ENCODE data around the gene RRBP1. TPM values are rescaled to one million over a fixed set of nuclear protein-coding genes. Genes with fewer than 3 reads are reported as not detected.

RRBP1 gene
- total RNA-seq, 1 experiment from 2014 or later, result 75.9 TPM

DNA sequence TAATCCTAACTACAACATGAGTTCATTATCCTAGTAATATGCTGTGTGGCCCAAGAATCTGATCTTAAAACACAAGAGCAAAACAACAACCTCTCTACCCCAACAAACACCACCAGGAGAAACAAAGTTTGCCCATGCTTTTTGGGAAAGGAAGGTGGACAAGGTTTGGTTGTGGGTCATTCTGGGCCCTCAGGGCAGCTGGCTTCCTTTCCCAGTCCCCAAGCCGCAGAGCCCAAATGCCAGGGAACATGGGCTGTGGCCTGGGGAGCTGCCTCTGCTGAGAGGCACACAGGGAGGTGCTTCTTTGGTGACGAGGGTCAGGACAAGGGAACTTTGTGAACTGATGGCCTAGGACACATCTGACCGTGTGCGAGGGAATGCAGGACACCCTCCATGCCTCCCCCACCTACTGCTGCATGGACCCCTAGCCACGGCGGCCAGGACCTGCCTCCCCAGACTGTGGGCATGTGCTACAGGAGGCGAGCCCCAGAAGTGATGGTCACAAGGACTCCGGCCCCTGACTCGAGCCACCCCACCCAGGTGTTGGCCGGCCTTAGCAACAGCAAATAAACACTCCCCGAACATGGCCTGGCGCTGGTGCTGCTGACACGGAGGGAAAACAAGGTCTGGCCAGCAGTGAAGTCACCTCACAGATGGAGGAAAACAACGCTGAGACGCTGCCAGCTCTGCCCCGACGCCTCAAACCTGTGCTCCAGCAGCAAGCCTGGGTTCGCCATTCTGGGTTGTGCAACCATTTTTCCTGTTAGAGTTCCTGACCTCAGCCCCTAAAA, 55.6 kb downstream of the RRBP1 start:
- ChIA-PET CTCF (no interaction called here), POLR2A (ENCODE audit: low non-redundant PET) (no interaction called here)
- no peak overlapping the region for H3K4me3 ChIP-seq (ENCODE audit: low read depth, low read length, poor library complexity, severe bottlenecking)
- intact Hi-C loops (cut with micrococcal nuclease; ENCODE audit: unreplicated experiment), result no loop called here
- no TSS peak for BruUV-seq (replicated peaks)
- H3K27ac ChIP-seq (ENCODE audit: low read depth, low read length, poor library complexity, severe bottlenecking), result no peak overlapping the region
- TF ChIP-seq EZH2 (IDR thresholded peaks at IDR 0.05; ENCODE audit: borderline replicate concordance, low read depth, low read length, poor library complexity, severe bottlenecking), result no peak
- TF ChIP-seq, protein P1, sequence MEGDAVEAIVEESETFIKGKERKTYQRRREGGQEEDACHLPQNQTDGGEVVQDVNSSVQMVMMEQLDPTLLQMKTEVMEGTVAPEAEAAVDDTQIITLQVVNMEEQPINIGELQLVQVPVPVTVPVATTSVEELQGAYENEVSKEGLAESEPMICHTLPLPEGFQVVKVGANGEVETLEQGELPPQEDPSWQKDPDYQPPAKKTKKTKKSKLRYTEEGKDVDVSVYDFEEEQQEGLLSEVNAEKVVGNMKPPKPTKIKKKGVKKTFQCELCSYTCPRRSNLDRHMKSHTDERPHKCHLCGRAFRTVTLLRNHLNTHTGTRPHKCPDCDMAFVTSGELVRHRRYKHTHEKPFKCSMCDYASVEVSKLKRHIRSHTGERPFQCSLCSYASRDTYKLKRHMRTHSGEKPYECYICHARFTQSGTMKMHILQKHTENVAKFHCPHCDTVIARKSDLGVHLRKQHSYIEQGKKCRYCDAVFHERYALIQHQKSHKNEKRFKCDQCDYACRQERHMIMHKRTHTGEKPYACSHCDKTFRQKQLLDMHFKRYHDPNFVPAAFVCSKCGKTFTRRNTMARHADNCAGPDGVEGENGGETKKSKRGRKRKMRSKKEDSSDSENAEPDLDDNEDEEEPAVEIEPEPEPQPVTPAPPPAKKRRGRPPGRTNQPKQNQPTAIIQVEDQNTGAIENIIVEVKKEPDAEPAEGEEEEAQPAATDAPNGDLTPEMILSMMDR (conservative IDR thresholded peaks at IDR 0.05; ENCODE audit: low read depth, low read length), result no peak
- H3K27me3 ChIP-seq (replicated peaks; ENCODE audit: insufficient read depth, low read depth, low read length, poor library complexity), result no peaks in the 10 kb centered on the region
- DNase-seq (ENCODE audit: low spot score), result no peak
- H3K36me3 ChIP-seq (ENCODE audit: insufficient read depth, low read length, poor library complexity, severe bottlenecking), result peaks cover 12% of the 10 kb centered on the region
- H3K9me3 ChIP-seq (ENCODE audit: low read depth, low read length, poor library complexity, severe bottlenecking), result no peaks in the 10 kb centered on the region
- no peaks in the 10 kb centered on the region for H3K4me1 ChIP-seq (ENCODE audit: insufficient read depth, low read length, poor library complexity, severe bottlenecking)

DNA sequence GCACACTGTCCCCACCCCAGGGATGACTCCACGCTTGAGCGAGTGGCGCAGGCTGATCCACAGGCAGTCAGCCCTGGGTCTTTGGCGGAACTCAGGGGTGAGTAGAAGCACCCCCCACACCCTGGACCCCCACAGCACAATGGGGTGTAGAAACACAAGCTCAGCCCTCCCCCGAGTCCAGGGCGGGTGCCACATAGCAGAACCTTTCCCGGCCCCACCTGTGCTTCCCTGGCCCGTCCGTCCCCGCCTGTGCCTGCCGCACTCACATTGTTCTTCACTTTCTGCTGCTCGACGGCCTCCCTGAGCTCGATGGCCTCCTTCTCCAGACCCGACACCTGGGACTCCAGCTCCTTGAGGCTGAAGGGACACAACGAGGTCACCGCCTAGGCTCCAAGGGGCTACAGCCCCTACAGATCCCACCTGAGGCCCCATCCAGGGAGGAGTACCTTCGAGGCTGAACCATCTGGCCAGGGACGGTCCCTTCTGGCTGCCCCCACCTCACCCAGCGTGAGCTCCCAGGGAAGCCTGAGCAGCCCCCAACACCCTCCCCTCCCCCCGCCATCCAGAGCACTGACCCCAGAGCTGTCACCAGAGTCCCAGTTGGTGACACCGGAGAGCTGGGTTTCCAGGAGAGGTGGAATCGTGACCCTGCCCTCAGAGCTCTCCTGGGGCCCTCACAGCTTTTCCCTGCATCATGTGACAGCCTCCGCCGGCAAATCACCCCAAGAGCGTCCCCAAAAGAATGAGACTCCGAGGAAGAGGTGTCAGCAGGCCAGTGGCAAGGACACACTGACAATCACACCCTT, 56.6 kb downstream of the RRBP1 start:
- Histone ChIP-seq H3K4me3 (ENCODE audit: low read depth, low read length, poor library complexity, severe bottlenecking) (no peak overlapping the region), H3K9me3 (ENCODE audit: low read depth, low read length, poor library complexity, severe bottlenecking) (no peaks in the 10 kb centered on the region), H3K27me3 (replicated peaks; ENCODE audit: insufficient read depth, low read depth, low read length, poor library complexity) (no peaks in the 10 kb centered on the region), H3K27ac (ENCODE audit: low read depth, low read length, poor library complexity, severe bottlenecking) (no peak overlapping the region), H3K36me3 (ENCODE audit: insufficient read depth, low read length, poor library complexity, severe bottlenecking) (peaks cover 13% of the 10 kb centered on the region), H3K4me1 (ENCODE audit: insufficient read depth, low read length, poor library complexity, severe bottlenecking) (no peaks in the 10 kb centered on the region)
- CTCF ChIA-PET, result no interaction called here
- intact Hi-C loops (cut with micrococcal nuclease; ENCODE audit: unreplicated experiment), result no loop called here
- no TSS peak for BruUV-seq (replicated peaks)
- no peak for TF ChIP-seq EZH2 (IDR thresholded peaks at IDR 0.05; ENCODE audit: borderline replicate concordance, low read depth, low read length, poor library complexity, severe bottlenecking)
- TF ChIP-seq, protein P1 (conservative IDR thresholded peaks at IDR 0.05; ENCODE audit: low read depth, low read length), result no peak
- DNase-seq (ENCODE audit: low spot score), result no peak
- POLR2A ChIA-PET (ENCODE audit: low non-redundant PET), result no interaction called here

DNA sequence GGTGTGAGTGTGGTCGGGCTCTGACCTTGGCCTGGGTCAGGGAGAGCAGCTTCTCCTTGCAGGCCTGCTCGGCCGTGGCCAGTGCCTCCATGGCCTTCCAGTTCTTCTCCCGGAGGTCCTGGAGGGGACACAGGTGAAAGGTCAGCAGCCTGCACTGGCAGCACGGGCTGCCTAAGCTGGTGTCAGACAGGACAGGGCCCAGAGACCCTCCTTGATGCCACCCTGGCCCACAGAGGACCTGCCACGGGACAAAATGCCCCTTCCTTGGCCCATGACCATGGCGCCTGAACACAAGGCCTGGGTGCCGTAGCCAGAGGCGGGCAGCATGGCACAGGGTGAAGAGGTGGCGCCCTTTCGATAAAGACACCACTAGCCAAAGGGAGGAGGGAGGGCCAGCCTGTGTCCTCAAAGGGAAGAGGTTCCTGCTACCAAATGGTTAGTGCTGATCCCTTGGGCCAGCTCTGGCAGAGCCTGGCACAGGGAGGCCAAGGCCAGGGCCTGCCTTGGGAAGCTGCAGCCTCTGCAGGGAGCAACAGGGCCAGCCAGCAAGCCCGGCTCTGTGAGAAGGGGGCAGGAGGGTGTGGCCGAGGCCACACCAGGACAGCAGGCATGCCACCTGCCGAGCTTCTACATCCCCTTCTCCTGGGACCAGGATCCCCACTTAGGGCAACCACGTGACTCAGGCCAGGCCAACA, 57.3 kb downstream of the RRBP1 start:
- Histone ChIP-seq H3K36me3 (ENCODE audit: insufficient read depth, low read length, poor library complexity, severe bottlenecking) (peaks cover 19% of the 10 kb centered on the region), H3K4me3 (ENCODE audit: low read depth, low read length, poor library complexity, severe bottlenecking) (no peak overlapping the region), H3K27me3 (replicated peaks; ENCODE audit: insufficient read depth, low read depth, low read length, poor library complexity) (no peaks in the 10 kb centered on the region), H3K27ac (ENCODE audit: low read depth, low read length, poor library complexity, severe bottlenecking) (no peak overlapping the region), H3K9me3 (ENCODE audit: low read depth, low read length, poor library complexity, severe bottlenecking) (no peaks in the 10 kb centered on the region), H3K4me1 (ENCODE audit: insufficient read depth, low read length, poor library complexity, severe bottlenecking) (no peaks in the 10 kb centered on the region)
- BruUV-seq (replicated peaks), result no TSS peak
- ChIA-PET POLR2A (ENCODE audit: low non-redundant PET) (no interaction called here), CTCF (no interaction called here)
- DNase-seq (ENCODE audit: low spot score), result no peak
- TF ChIP-seq, protein P1 (conservative IDR thresholded peaks at IDR 0.05; ENCODE audit: low read depth, low read length), result no peak
- no peak for TF ChIP-seq EZH2 (IDR thresholded peaks at IDR 0.05; ENCODE audit: borderline replicate concordance, low read depth, low read length, poor library complexity, severe bottlenecking)
- intact Hi-C loops (cut with micrococcal nuclease; ENCODE audit: unreplicated experiment), result no loop called here
